ENCODE measurements around the gene RAP1GAP.

RAP1GAP gene

GRCh38 chr1:21601278-21602048 lies 67.7 kb downstream of the RAP1GAP start:
- no peak overlapping the region for H3K27ac ChIP-seq
- no peak for TF ChIP-seq CTCF (conservative IDR thresholded peaks at IDR 0.05)

DNA sequence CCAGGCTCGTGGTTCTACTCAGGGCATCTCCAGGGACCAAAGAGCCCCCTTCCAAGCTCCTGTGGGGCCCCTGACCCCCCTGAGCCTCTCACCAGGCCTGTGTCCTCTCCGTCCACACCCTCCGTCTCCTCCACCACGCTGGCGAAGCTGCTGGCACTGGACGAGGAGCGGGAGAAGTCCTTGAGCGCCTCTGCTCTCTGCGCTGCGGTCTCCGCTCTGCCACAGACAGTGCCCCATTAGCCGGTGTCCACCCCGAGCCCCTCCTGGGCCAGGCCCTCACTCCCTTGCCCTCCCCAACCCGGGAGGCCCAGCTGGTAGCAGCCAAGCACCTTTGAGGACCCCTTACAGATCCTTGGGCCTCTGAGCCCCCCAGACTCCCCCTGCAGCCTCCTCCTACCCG lies 69.8 kb downstream of the RAP1GAP start:
- H3K27ac ChIP-seq: no peak overlapping the region
- TF ChIP-seq CTCF (conservative IDR thresholded peaks at IDR 0.05): no peak

DNA sequence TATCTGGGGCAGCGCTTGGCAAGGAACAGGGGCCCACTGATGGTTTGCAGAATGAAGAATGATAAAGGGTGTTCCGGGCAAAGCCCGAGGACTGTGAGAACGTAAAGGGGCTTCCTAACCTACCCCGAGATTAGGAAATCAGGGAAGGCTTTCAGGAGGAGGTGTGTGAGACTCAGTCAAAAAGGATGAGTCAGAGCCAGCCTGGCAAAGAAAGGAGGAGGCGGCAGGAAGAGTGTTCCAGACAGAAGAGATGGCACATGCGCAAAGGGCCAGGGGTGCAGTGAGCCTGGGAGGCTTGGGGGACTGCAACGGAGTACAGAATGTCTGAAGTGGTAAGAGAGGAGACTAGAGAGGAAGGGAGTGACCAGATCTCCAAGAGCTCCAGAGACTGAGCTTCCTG lies 70.3 kb downstream of the RAP1GAP start:
- TF ChIP-seq CTCF (conservative IDR thresholded peaks at IDR 0.05): no peak
- no peak overlapping the region for H3K27ac ChIP-seq

- TF ChIP-seq CTCF (conservative IDR thresholded peaks at IDR 0.05): no peak
- no peak overlapping the region for H3K27ac ChIP-seq
Observed at GRCh38 chr1:21598417-21598816, 70.7 kb downstream of the RAP1GAP start.

GRCh38 chr1:21597753-21598152 lies 71.4 kb downstream of the RAP1GAP start:
- H3K27ac ChIP-seq: no peak overlapping the region
- TF ChIP-seq CTCF (conservative IDR thresholded peaks at IDR 0.05): no peak

- H3K27ac ChIP-seq: no peak overlapping the region
- TF ChIP-seq CTCF (conservative IDR thresholded peaks at IDR 0.05): no peak
Observed at GRCh38 chr1:21596628-21597027, 72.5 kb downstream of the RAP1GAP start.

GRCh38 chr1:21596174-21596573 lies 73.0 kb downstream of the RAP1GAP start:
- no peak for TF ChIP-seq CTCF (conservative IDR thresholded peaks at IDR 0.05)
- H3K27ac ChIP-seq: no peak overlapping the region
